Measurements from ENCODE around the gene SP100. TPM values are rescaled to one million over a fixed set of nuclear protein-coding genes. Genes with fewer than 3 reads are reported as not detected.

The SP100 gene
- total RNA-seq, 1 experiment from 2014 or later, result 60.3 TPM

Small RNAs within 50 kb of the gene (small RNA-seq; reads per million reads assigned to genes)
- gene HMGB1P3, result not detected
- not detected for gene RN7SL834P
- gene RNU6-451P, result not detected

Other genes starting within 250 kb of the SP100 start
- gene SP110, start 196.2 kb upstream of the SP100 start, total RNA-seq (2014; rRNA removed; shearing (Covaris generic)), result 12.4 and 15.1 TPM in 2 replicates
- gene SP140, start 190.5 kb upstream of the SP100 start, total RNA-seq (2014; rRNA removed; shearing (Covaris generic)), result 6.9 and 9.3 TPM in 2 replicates
- 9.3 and 10.4 TPM in 2 replicates for gene SP140L, start 89.0 kb upstream of the SP100 start, total RNA-seq (2014; rRNA removed; shearing (Covaris generic))

Data from HT1080 (cell line).